BLaER1 treated with 17β-estradiol and CSF1 and Interleukin-3, amounts not matched to agents 10 nM and 100 nM (cell line): ENCODE measurements around the gene RAP1A.
"Not testable (repeated sequence)": the region's sequence is repeated elsewhere in the genome, so short reads cannot be mapped to it uniquely, and the experiment has no call there.

ENCODE experiments used
- H3K27ac ChIP-seq, 11 experiments: shearing (Covaris generic); formaldehyde crosslinking; 2 replicates each; pipeline ENCODE4 v1.8.1; 2022
- H3K27me3 ChIP-seq, 11 experiments: shearing (Covaris generic); formaldehyde crosslinking; 2 replicates each; pipeline ENCODE4 v1.8.1; 2022
- H3K36me3 ChIP-seq, 11 experiments: shearing (Covaris generic); formaldehyde crosslinking; 2 replicates each; pipeline ENCODE4 v1.8.1; 2022
- H3K4me1 ChIP-seq, 10 experiments: shearing (Covaris generic); formaldehyde crosslinking; 2 replicates each; pipeline ENCODE4 v1.8.1; 2022
- H3K4me2 ChIP-seq, 11 experiments: shearing (Covaris generic); formaldehyde crosslinking; 2 replicates each; pipeline ENCODE4 v1.8.1; 2022
- H3K4me3 ChIP-seq, 10 experiments: shearing (Covaris generic); formaldehyde crosslinking; 2 replicates each; pipeline ENCODE4 v1.8.1; 2022
- H3K9ac ChIP-seq, 11 experiments: shearing (Covaris generic); formaldehyde crosslinking; 2 replicates each; pipeline ENCODE4 v1.8.1; 2022
- H3K9me3 ChIP-seq, 11 experiments: shearing (Covaris generic); formaldehyde crosslinking; replicated peaks in 1 of 11; 2 replicates each; pipeline ENCODE4 v1.8.1; 2022
- H4K20me1 ChIP-seq, 11 experiments: shearing (Covaris generic); formaldehyde crosslinking; 2 replicates each; pipeline ENCODE4 v1.8.1; 2022
- Cebpa-rat ChIP-seq, 11 experiments: shearing (Covaris generic); IDR thresholded peaks; 2 replicates each; pipeline ENCODE4 v1.8.1; 2022

Gene RAP1A

DNA sequence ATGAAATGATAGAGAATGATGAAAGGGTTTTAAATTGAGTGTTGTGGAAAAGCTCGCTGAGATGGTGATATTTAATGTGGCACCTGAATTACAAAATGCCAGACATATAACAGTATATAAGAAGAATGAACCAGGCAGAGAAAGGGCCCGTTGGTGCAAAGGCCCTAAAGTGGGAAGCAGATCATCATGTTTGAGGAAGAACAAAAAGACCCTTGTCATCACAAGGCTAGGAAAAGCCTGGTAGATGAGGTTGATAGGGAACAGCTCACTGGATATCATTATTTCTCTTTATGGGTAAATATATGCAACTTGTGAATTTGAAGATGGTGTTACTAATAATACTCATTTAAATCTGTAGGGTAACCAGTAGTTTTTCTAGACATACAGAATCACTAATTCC is 11.0 kb downstream of the RAP1A start:
- Histone ChIP-seq H3K9ac (no peak overlapping the region), H3K4me1 (peaks cover 12 to 76% (median 31%) of the 10 kb centered on the region in 10 experiments; a peak in 19 of 20 replicates), H3K36me3 (peaks cover 0 to 32% (median 5%) of the 10 kb centered on the region in 11 experiments; a peak in 7 of 22 replicates), H3K4me3 (no peak overlapping the region), H3K27ac (no peak overlapping the region), H3K27me3 (no peaks in the 10 kb centered on the region), H4K20me1 (peaks cover 61 to 100% (median 90%) of the 10 kb centered on the region in 11 experiments; a peak in 21 of 22 replicates), H3K4me2 (no peak overlapping the region), H3K9me3 (no peaks in the 10 kb centered on the region)
- TF ChIP-seq Cebpa-rat (IDR thresholded peaks at IDR 0.05), result no peak

DNA sequence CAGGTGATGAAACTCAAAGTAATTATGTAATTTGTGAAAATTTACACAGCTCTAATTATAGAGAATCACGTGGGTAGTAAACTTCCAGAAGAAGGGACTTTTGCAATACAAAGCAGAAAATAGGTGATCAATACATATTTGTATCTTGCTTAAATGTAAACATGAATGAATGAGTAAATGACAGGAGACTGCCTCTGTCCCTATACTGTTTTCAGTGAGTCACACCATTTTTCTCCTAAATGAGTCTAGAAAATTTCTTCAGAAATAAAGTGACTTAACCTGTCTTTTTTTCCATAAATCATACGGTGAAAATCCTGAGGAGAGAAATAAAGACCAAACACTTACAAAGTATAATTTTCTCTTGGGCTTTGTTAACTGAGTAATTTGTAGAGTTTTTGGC is 11.9 kb downstream of the RAP1A start:
- no peak overlapping the region for H3K4me3 ChIP-seq
- no peak for TF ChIP-seq Cebpa-rat (IDR thresholded peaks at IDR 0.05)
- H4K20me1 ChIP-seq, result peaks cover 65 to 100% (median 90%) of the 10 kb centered on the region in 11 experiments; a peak in 21 of 22 replicates
- no peaks in the 10 kb centered on the region for H3K9me3 ChIP-seq
- peaks cover 10 to 76% (median 21%) of the 10 kb centered on the region in 10 experiments; a peak in 18 of 20 replicates for H3K4me1 ChIP-seq
- H3K9ac ChIP-seq, result no peak overlapping the region
- no peaks in the 10 kb centered on the region for H3K27me3 ChIP-seq
- no peak overlapping the region for H3K27ac ChIP-seq
- peaks cover 0 to 34% (median 8%) of the 10 kb centered on the region in 11 experiments; a peak in 8 of 22 replicates for H3K36me3 ChIP-seq
- H3K4me2 ChIP-seq, result no peak overlapping the region

DNA sequence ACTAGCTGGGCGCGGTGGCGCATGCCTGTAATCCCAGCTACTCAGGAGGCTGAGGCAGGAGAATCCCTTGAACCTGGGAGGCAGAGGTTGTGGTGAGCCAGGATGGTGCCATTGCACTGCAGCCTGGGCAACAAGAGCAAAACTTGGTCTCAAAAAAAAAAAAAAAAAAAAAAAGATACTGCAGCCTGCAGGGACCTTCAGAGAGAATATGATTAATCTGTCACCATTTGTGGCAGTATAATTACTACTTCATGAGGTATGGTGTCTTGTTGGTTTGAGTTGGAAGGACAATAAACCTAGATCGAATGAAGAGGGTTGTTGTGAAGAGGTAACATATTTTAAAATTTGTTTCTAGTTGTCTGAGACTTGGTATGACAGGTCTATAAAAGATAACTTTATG is 13.2 kb downstream of the RAP1A start:
- H3K4me3 ChIP-seq, H3K9me3 ChIP-seq, H3K9ac ChIP-seq, H3K27me3 ChIP-seq, H3K27ac ChIP-seq: not testable (repeated sequence)
- peaks cover 10 to 68% (median 19%) of the 10 kb centered on the region in 10 experiments; a peak in 18 of 20 replicates for H3K4me1 ChIP-seq
- peak overlapping the region in 1 of 11 experiments; percentile 3; a peak in 1 of 22 replicates for H3K4me2 ChIP-seq
- H3K36me3 ChIP-seq, result peaks cover 0 to 34% (median 8%) of the 10 kb centered on the region in 11 experiments; a peak in 8 of 22 replicates
- H4K20me1 ChIP-seq, result peaks cover 56 to 100% (median 88%) of the 10 kb centered on the region in 11 experiments; a peak in 21 of 22 replicates

DNA sequence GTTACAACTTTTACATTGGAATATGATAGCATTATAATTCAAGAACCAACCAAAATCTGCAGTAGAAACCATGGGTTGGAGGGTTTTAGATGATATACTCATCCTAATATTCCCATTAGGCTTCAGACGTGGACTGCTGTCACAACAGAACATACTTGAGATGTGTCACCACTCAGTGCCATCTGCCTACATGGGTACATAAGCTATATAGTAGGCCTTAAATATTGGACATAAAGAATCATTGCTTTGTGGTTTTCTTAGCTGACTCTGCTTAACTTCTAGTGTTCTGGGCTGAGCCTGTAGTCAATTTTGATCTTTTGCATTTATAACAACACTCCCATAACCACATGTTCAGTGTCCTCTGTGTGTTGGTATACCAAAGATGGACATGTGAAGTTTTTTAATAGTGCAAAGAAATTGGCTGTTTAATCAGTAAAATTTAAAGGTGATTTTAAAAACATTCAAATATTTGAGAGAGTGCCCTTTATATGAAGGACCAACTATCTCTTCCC is 14.2 kb downstream of the RAP1A start:
- no peak for TF ChIP-seq Cebpa-rat (IDR thresholded peaks at IDR 0.05)
- peaks cover 50 to 100% (median 86%) of the 10 kb centered on the region in 11 experiments; a peak in 21 of 22 replicates for H4K20me1 ChIP-seq

DNA sequence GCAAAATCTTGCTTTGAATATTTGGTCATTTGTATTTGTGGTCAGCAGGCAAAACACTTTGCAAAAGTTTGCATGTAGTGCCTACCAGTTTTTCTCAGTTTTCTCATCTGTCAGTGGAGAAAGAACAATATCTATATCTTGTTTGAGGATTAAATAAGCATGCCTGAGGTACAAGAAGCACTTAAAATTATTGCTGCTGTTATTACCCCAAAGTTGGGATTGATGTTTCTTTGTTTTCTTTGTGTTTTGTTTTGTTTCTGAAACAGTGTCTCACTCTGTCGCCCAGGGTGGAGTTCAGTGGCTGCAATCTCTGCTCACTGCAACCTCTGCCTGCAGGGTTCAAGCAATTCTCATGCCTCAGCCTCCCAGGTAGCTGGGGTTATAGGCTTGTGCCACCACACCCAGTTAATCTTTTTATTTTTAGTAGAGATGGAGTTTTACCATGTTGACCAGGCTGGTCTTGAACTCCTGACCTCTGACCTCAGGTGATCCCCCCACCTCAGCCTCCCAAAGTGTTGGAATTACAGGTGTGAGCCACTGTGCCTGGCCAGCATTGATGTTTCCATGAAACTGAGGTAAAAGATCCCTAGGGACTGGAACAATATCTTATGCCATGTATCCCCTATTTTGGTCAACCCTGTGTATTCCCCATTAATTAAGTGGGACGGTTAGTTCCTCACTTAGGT is 15.9 kb downstream of the RAP1A start:
- peaks cover 46 to 100% (median 84%) of the 10 kb centered on the region in 11 experiments; a peak in 21 of 22 replicates for H4K20me1 ChIP-seq

More for the DNA sequence above, 14.2 kb downstream of the RAP1A start:
- Histone ChIP-seq H3K4me1 (peaks cover 3 to 58% (median 10%) of the 10 kb centered on the region in 10 experiments; a peak in 17 of 20 replicates), H3K4me3 (no peak overlapping the region), H3K9ac (no peak overlapping the region), H3K36me3 (peaks cover 0 to 29% (median 8%) of the 10 kb centered on the region in 11 experiments; a peak in 8 of 22 replicates), H3K9me3 (no peaks in the 10 kb centered on the region), H3K27me3 (no peaks in the 10 kb centered on the region), H3K4me2 (peak overlapping the region in 2 of 11 experiments; percentile 12 to 34; a peak in 2 of 22 replicates), H3K27ac (no peak overlapping the region)

DNA sequence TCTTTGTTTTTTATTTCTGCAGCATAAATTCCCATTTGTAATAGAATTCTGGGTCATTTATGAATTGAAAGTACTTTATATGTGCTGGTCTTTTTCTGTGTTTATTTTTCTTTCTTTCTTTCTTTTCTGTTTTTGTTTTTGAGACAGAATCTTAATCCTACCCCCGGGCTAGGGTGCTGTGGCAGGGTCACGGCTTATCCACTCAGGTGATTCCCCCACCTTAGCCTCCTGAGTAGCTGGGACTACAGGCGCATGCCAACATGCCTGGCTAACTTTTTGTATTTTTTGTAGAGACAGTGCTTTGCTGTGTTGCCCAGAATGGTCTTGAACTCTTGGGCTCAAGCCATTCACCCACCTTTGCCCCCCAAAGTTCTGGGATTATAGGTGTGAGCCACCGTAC is 18.7 kb downstream of the RAP1A start:
- Histone ChIP-seq H3K27me3 (no peaks in the 10 kb centered on the region), H4K20me1 (peaks cover 34 to 100% (median 67%) of the 10 kb centered on the region in 11 experiments; a peak in 20 of 22 replicates), H3K4me2 (0 out of 22 replicates have a peak overlapping the region, but pooled peaks of 1 of the 11 experiments have one; percentile 30), H3K27ac (no peak overlapping the region), H3K36me3 (peaks cover 5 to 56% (median 22%) of the 10 kb centered on the region in 11 experiments; a peak in 20 of 22 replicates), H3K9ac (no peak overlapping the region), H3K4me3 (no peak overlapping the region), H3K9me3 (peaks cover 0 to 28% (median 21%) of the 10 kb centered on the region in 11 experiments; a peak in 19 of 22 replicates), H3K4me1 (peaks cover 0 to 24% (median 0%) of the 10 kb centered on the region in 10 experiments; a peak in 4 of 20 replicates)
- no peak for TF ChIP-seq Cebpa-rat (IDR thresholded peaks at IDR 0.05)

More for the DNA sequence above, 15.9 kb downstream of the RAP1A start:
- H3K4me2 ChIP-seq, result no peak overlapping the region
- H3K4me1 ChIP-seq, result peaks cover 0 to 44% (median 0%) of the 10 kb centered on the region in 10 experiments; a peak in 4 of 20 replicates
- H3K36me3 ChIP-seq, result peaks cover 0 to 30% (median 9%) of the 10 kb centered on the region in 11 experiments; a peak in 11 of 22 replicates
- no peak overlapping the region for H3K4me3 ChIP-seq
- no peaks in the 10 kb centered on the region for H3K27me3 ChIP-seq
- H3K27ac ChIP-seq, result no peak overlapping the region
- no peak overlapping the region for H3K9ac ChIP-seq
- H3K9me3 ChIP-seq, result peaks cover 0 to under 1% (median 0%) of the 10 kb centered on the region in 11 experiments; a peak in 1 of 22 replicates
- no peak for TF ChIP-seq Cebpa-rat (IDR thresholded peaks at IDR 0.05)

DNA sequence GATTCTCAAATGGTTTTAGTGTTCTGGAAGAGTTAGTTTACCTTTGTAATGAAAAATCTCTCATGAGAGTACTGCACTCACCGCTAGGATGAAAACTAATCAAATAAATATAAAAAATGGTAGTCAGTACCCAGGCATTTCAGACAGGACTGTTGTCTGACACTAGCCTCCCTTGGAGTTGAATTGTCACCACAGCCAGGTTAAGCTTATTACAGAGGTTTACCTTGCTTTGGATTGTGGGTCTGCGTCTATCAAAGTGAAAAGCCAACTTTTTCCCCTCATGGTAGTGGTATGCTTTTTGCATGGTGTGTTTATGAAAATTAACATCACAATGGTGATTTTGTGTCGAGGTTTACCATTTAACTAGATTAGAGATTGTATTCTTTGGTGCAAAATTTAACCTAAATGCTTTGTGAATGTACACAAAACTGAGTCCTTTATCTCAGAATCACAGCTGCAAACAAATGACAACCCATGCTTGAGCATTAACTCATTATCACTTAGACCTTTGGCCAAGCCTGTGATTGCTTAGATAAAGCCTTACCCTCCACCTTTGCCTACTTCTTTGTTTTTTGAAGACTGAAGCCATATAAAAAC is 20.1 kb downstream of the RAP1A start:
- TF ChIP-seq Cebpa-rat (IDR thresholded peaks at IDR 0.05), result no peak
- H3K4me1 ChIP-seq, result peaks cover 0 to 17% (median 0%) of the 10 kb centered on the region in 10 experiments; a peak in 4 of 20 replicates
- peaks cover 18 to 68% (median 28%) of the 10 kb centered on the region in 11 experiments; a peak in 21 of 22 replicates for H3K36me3 ChIP-seq
- no peak overlapping the region for H3K4me3 ChIP-seq
- H3K27me3 ChIP-seq, result no peaks in the 10 kb centered on the region
- no peak overlapping the region for H3K4me2 ChIP-seq
- no peak overlapping the region for H3K9ac ChIP-seq
- H3K9me3 ChIP-seq, result peaks cover 0 to 38% (median 31%) of the 10 kb centered on the region in 11 experiments; a peak in 19 of 22 replicates
- no peak overlapping the region for H3K27ac ChIP-seq
- H4K20me1 ChIP-seq, result peaks cover 25 to 100% (median 65%) of the 10 kb centered on the region in 11 experiments; a peak in 19 of 22 replicates

DNA sequence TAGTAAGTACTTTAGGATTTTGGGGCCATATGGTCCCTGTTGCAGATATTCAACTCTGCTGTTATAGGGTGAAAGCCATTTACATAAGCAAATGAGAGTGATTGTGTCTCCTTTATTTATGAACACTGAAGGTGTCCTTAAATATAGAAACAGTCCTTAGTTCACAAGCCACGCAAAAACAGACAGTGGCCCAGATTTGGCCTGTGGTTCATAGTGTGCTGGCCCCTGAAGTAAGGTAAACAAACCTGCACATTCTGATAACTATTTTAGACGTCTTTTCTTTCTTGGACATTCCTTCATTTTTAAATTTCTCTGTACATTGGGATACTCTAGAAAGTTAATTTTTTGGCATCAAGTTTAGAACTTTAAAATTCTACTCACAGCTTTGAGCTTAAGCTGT is 23.5 kb downstream of the RAP1A start:
- Histone ChIP-seq H3K4me3 (no peak overlapping the region), H3K27me3 (no peaks in the 10 kb centered on the region), H3K4me2 (no peak overlapping the region), H3K4me1 (peaks cover 0 to 1% (median 0%) of the 10 kb centered on the region in 10 experiments; a peak in 3 of 20 replicates), H3K9ac (no peak overlapping the region), H4K20me1 (peaks cover 7 to 100% (median 51%) of the 10 kb centered on the region in 11 experiments; a peak in 20 of 22 replicates), H3K36me3 (peaks cover 20 to 76% (median 47%) of the 10 kb centered on the region in 11 experiments; a peak in 21 of 22 replicates), H3K9me3 (peaks cover 0 to 56% (median 45%) of the 10 kb centered on the region in 11 experiments; a peak in 19 of 22 replicates), H3K27ac (no peak overlapping the region)
- no peak for TF ChIP-seq Cebpa-rat (IDR thresholded peaks at IDR 0.05)
